Lower lobe of right lung (tissue), 2 donors: Measurements from ENCODE around the gene HSPB6. TPM values are rescaled to one million over a fixed set of nuclear protein-coding genes. Genes with fewer than 3 reads are reported as not detected.
A peak's percentile ranks its signal among the peaks of the same experiment; 100 is the strongest.

Source experiments
- ATAC-seq, 2 donors: fragments of 200-7000 bp; cut with Tn5 transposase; one replicate each; pipeline ENCODE4 v1.9.1; 2020 to 2022; ENCODE audit warnings: mild to moderate bottlenecking in 2 of 2, moderate library complexity in 2 of 2
- DNase-seq: peaks from one replicate; pipeline ENCODE4 v3.0.0-alpha.2; 2020
- H3K27ac ChIP-seq: fragments of 200-600 bp; one replicate; pipeline ENCODE4 v1.8.0; 2022
- H3K27me3 ChIP-seq: fragments of 200-600 bp; one replicate; pipeline ENCODE4 v1.8.0; 2022; ENCODE audit warnings: low read depth
- H3K36me3 ChIP-seq: fragments of 200-600 bp; one replicate; pipeline ENCODE4 v1.8.0; 2022; ENCODE audit warnings: mild to moderate bottlenecking
- H3K4me1 ChIP-seq: fragments of 200-600 bp; one replicate; pipeline ENCODE4 v1.8.0; 2022
- H3K4me3 ChIP-seq: fragments of 200-600 bp; one replicate; pipeline ENCODE4 v1.8.0; 2022; ENCODE audit warnings: mild to moderate bottlenecking
- H3K9me3 ChIP-seq: fragments of 200-600 bp; one replicate; pipeline ENCODE4 v1.8.0; 2022
- CTCF ChIP-seq: fragments of 200-600 bp; IDR thresholded peaks from one replicate; pipeline ENCODE4 v1.8.0; 2022; ENCODE audit warnings: antibody characterized with exemption, mild to moderate bottlenecking
- intact Hi-C: fragments of 100-400 bp; cut with DNase I; formaldehyde crosslinking; loops from one replicate; pipeline ENCODE4 v1.11.0; 2022
- total RNA-seq: library from RNA; stranded (reverse); fragmentation: NEBNext Ultra II Directional; extraction: Animal tissue kit (Norgen Biotek cat#: 25700); gene quantifications from one replicate; pipeline ENCODE4 v1.2.1, GENCODE V29; 2021
- donor health status: DM: no; HTN: yes; CAD: no; lungs with severe emphysema.

HSPB6 gene
- total RNA-seq, 1 donor from 2014 or later, result 29.4 TPM

DNA sequence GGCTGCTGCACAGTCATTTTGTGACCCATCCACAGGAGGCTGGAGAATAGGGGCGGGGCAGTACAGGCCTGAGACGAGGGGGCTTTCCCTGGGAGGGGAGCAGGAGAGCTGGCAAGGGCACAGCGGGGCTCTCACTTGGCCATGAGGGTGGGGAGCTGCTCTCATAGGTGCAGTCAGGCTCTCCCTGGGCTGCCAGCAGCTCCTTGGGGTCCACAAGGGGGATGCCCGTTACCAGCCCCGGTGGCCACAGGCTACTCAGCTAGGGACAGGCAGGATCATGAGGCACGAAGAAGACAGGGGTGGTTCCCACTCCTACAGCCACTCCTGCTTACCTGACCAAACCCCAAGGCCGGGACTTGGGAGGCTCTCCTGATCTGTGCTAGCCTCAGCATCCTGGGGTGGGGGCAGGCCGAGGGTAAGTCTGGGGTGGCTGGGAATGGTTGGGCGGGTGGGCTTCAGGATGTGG is 35.0 kb upstream of the HSPB6 start:
- no peak for DNase-seq
- no peak for TF ChIP-seq CTCF
- intact Hi-C loops, result no loop called here

DNA sequence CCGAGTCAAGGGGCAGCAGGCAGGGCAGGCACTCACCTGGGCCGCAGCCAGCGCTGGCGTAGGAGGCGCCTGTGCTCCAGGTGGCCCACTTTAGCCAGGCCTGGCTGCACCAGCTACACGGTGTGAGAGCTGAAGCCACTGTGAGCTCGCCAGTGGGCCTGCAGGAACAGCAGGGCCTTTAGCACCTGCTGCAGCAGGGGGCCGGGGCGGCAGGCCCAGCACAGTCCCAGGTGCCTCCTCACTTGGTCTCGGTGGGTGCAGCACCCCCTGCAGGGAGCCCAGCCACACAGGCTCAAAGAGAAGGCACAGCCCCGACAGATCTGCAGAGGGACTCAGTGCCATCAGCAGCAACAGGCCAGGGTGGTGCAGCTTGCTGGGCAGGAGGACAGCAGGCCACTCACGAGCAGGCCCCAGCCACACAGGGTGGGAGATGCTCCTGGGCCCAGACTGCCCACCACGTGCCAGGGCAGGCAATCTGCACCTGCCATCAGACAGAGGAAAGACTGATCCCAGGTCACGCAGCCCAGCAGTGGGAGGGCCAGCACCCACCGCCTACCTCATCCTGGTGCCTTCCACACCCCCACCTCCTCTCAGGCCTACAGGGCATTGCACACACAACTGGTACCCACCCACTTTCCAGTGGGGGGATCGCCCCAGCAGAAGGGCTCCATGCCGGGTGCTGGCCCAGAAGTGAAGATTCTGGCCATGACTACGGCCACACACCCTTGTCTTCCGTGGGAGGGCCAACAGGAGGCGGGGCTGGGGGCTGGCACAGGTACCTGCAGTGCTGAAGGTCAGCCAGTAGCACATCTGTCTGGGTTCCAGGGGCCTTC is 34.4 kb upstream of the HSPB6 start:
- Histone ChIP-seq H3K4me3 (no peak overlapping the region), H3K4me1 (no peaks in the 10 kb centered on the region), H3K9me3 (no peaks in the 10 kb centered on the region), H3K27me3 (peaks cover 3% of the 10 kb centered on the region), H3K36me3 (no peaks in the 10 kb centered on the region), H3K27ac (no peak overlapping the region)
- intact Hi-C loops, result no loop called here
- DNase-seq (no peak), ATAC-seq (no peak)
- TF ChIP-seq CTCF, result no peak

More for the DNA sequence above, 35.0 kb upstream of the HSPB6 start:
- H3K27me3 ChIP-seq, result peaks cover 7% of the 10 kb centered on the region
- no peaks in the 10 kb centered on the region for H3K4me1 ChIP-seq
- ATAC-seq, result no peak
- no peaks in the 10 kb centered on the region for H3K36me3 ChIP-seq
- H3K9me3 ChIP-seq, result no peaks in the 10 kb centered on the region
- no peak overlapping the region for H3K4me3 ChIP-seq
- H3K27ac ChIP-seq, result no peak overlapping the region

DNA sequence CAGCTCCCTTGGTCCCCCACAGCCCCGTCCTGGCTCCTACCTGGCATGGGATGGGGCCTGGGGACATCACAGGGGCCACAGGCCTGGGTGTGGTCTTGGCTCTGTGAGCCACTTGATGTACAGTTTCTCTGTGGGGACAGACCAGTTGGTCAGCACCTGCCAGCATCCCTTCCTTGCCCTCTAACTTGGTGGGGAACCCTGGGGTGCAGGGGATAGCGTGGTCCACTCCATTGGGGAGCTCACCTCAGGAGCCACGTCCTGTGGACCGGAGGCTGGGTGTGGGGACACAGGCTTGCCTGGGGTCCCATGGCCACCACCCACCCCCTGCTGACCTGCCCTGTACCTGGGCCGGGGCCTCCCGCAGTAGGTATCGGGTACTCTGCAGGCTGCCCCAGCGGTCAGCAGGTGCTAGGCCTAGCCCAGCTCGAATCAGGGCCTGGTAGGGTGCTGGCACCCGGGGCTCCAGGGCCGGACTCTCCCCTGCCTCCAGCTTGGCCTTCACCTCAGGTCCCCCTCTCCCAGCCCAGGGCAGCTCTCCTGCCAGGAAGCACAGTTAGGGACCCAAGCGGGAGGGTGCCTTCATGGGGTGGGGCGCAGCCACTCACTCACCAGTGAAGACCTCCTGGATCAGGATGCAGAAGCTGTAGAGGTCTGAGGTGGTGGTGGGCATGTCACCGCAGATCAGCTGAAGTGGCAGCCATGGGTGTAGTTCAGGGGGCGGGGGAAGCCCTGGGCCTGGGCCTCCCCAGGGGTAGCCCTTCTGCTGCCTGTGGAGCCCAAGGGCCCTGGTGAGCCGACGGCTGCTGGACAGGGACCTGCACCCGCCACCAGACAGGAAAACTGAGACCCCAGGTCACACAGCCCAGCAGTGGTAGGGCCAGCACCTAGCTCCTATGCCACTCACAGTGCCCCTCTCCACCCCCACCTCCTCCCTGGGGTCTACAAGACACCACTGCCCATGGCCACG is 33.4 kb upstream of the HSPB6 start:
- no peaks in the 10 kb centered on the region for H3K4me1 ChIP-seq
- no peaks in the 10 kb centered on the region for H3K36me3 ChIP-seq
- no peak overlapping the region for H3K4me3 ChIP-seq
- H3K9me3 ChIP-seq, result no peaks in the 10 kb centered on the region
- DNase-seq (no peak), ATAC-seq (peak in 1 of 2 donors; percentile 4)
- intact Hi-C loops, result no loop called here
- no peak overlapping the region for H3K27ac ChIP-seq
- no peak for TF ChIP-seq CTCF
- H3K27me3 ChIP-seq, result peaks cover 3% of the 10 kb centered on the region

DNA sequence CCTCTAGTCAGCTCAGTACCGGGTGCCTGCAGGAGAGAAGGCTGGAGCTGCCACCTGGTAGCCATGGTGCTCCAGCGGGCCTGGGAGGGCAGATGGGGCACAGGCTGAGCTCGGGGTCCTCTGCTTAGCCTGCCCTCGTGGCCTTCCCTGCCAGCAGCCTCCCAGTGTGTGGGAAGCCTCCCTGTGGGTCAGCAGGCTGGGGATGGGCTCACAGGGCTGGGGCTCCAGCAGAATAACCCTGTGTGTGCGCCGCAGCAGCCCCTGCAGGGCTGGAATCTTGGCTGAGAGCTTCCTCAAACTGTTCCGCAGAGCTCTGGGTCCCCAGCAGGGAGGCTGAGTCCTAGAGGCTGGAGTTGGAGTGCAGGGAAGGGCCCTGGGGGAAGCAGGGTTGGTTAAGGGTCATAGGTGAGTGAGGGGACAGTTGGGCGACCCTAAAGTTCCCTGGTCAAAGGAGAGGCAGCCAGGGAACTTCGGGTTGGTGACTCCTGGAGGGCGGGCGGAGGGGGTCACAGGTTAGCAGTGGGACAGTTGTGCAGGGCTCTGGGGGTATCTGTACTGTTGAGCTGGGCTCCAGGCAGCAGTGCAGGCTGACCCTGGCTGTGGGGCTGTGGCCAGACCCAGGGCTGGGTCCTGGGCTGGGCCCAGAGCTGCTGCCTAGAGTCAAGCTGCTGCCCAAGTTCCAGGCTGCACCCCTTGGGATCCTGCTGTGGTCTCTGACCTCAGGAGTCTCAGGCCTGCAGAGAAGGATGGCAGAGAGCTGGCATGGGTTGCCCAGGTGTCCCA is 32.6 kb upstream of the HSPB6 start:
- Histone ChIP-seq H3K9me3 (no peaks in the 10 kb centered on the region), H3K36me3 (no peaks in the 10 kb centered on the region), H3K4me3 (no peak overlapping the region), H3K4me1 (no peaks in the 10 kb centered on the region), H3K27ac (no peak overlapping the region), H3K27me3 (peaks cover 3% of the 10 kb centered on the region)
- DNase-seq, result no peak
- ATAC-seq, result no peak
- no peak for TF ChIP-seq CTCF
- intact Hi-C loops, result no loop called here
